Endothelial cell of umbilical vein (primary cell): ENCODE results near the gene MORC4. TPM values are rescaled to one million over a fixed set of nuclear protein-coding genes. Genes with fewer than 3 reads are reported as not detected.

ENCODE experiments used
- BruUV-seq: library from RNA; stranded (reverse); fragments of 400-500 nt; replicated peaks from 2 replicates; lab custom pipeline; 2021; lab: Mats Ljungman, UMichigan
- CTCF ChIA-PET: fragments of 300-600, 350-600 bp; sonication (Branson Sonifier 250); formaldehyde crosslinking; loops from one replicate; lab custom pipeline; 2021; ENCODE audit warnings: antibody characterized with exemption, inconsistent platforms; lab: Charles Lee
- POLR2A ChIA-PET: fragments of 300-600, 350-600 bp; sonication (Branson Sonifier 250); formaldehyde crosslinking; loops from one replicate; lab custom pipeline; 2021; ENCODE audit warnings: antibody characterized with exemption, inconsistent platforms; lab: Charles Lee
- DNase-seq: peaks from one replicate; pipeline ENCODE4 v3.0.0-alpha.2; 2011; ENCODE audit warnings: low read depth, low spot score
- FAIRE-seq: peaks from 2 replicates; lab custom pipeline; 2011; peaks lifted over from hg19 to GRCh38; lab: Jason Lieb, UNC
- H2AFZ ChIP-seq: 2 replicates; pipeline ENCODE4 v1.6.0; 2012; ENCODE audit warnings: low read depth, low read length, control low read depth, inconsistent platforms
- H3K27ac ChIP-seq: 2 replicates; pipeline ENCODE4 v1.5.1; 2011; ENCODE audit warnings: low read depth, mild to moderate bottlenecking, control low read depth, low read length, moderate library complexity; ENCODE audit not compliant: insufficient read depth
- H3K27me3 ChIP-seq, 2 experiments: 2 replicates each; pipeline versions ENCODE4 v1.6.0 to v1.6.1; 2011; ENCODE audit warnings: low read length in 2 of 2, mixed read lengths in 1 of 2; ENCODE audit not compliant: control insufficient read depth in 2 of 2, insufficient read depth in 2 of 2
- H3K36me3 ChIP-seq, 2 experiments: 2 replicates in 1 of 2; 3 replicates in 1 of 2; pipeline ENCODE4 v1.5.1; 2011; ENCODE audit warnings: low read length in 2 of 2, mild to moderate bottlenecking in 1 of 2, moderate library complexity in 1 of 2; ENCODE audit not compliant: control insufficient read depth in 2 of 2, insufficient read depth in 2 of 2; ENCODE audit errors: extremely low read depth in 1 of 2
- H3K4me1 ChIP-seq: 3 replicates; pipeline ENCODE4 v1.5.1; 2011; ENCODE audit warnings: mild to moderate bottlenecking, low read length; ENCODE audit not compliant: control insufficient read depth, insufficient read depth; ENCODE audit errors: extremely low read depth
- H3K4me2 ChIP-seq: 2 replicates; pipeline ENCODE4 v1.6.1; 2011; ENCODE audit warnings: low read length, control low read depth, mixed read lengths; ENCODE audit not compliant: insufficient read depth
- H3K4me3 ChIP-seq, 3 experiments: fragments of 200-600 bp in 1 of 3; sonication (generic), shearing (Covaris generic) in 1 of 3; replicated peaks in 1 of 3; 2 replicates each; pipeline ENCODE4 v1.5.1; 2011 to 2016; ENCODE audit warnings: control low read depth in 3 of 3, low read length in 3 of 3, mild to moderate bottlenecking in 2 of 3, inconsistent platforms in 1 of 3, low read depth in 1 of 3, moderate library complexity in 1 of 3; ENCODE audit not compliant: insufficient read depth in 1 of 3
- H3K79me2 ChIP-seq: 2 replicates; pipeline ENCODE4 v1.6.0; 2012; ENCODE audit warnings: low read length, inconsistent platforms; ENCODE audit not compliant: control insufficient read depth, insufficient read depth
- H3K9ac ChIP-seq: replicated peaks from 2 replicates; pipeline ENCODE3; 2011; ENCODE audit warnings: low read length, control low read depth; ENCODE audit not compliant: insufficient read depth; ENCODE audit errors: extremely low read depth
- H3K9me1 ChIP-seq: replicated peaks from 3 replicates; pipeline ENCODE4 v1.6.0; 2011; ENCODE audit warnings: mild to moderate bottlenecking, low read length; ENCODE audit not compliant: control insufficient read depth, insufficient read depth; ENCODE audit errors: extremely low read depth
- H3K9me3 ChIP-seq: replicated peaks from 2 replicates; pipeline ENCODE4 v1.5.1; 2012; ENCODE audit warnings: low read length, inconsistent platforms; ENCODE audit not compliant: control insufficient read depth, insufficient read depth
- H4K20me1 ChIP-seq: replicated peaks from 2 replicates; pipeline ENCODE3; 2011; ENCODE audit warnings: mild to moderate bottlenecking, low read length; ENCODE audit not compliant: control insufficient read depth, insufficient read depth; ENCODE audit errors: extremely low read depth
- CTCF ChIP-seq, 2 donors: IDR thresholded peaks; 1 replicate in 1 of 2; 2 replicates in 1 of 2; pipeline ENCODE4 v1.5.1; 2011; ENCODE audit warnings: low read length in 2 of 2, mild to moderate bottlenecking in 2 of 2, moderate library complexity in 2 of 2, control low read depth in 1 of 2, inconsistent platforms in 1 of 2, low read depth in 1 of 2; ENCODE audit not compliant: insufficient read depth in 1 of 2; ENCODE audit errors: extremely low read depth in 1 of 2
- EZH2 ChIP-seq: IDR thresholded peaks from 2 replicates; pipeline ENCODE4 v1.6.1; 2012; ENCODE audit warnings: borderline replicate concordance, low read depth, mild to moderate bottlenecking, moderate library complexity, low read length, inconsistent platforms; ENCODE audit not compliant: severe bottlenecking
- FOS ChIP-seq: IDR thresholded peaks from 2 replicates; pipeline ENCODE4 v1.6.1; 2011; ENCODE audit warnings: mild to moderate bottlenecking, low read length, moderate library complexity, borderline replicate concordance; ENCODE audit not compliant: insufficient read depth
- GATA2 ChIP-seq: IDR thresholded peaks from 2 replicates; pipeline ENCODE4 v1.7.0; 2011; ENCODE audit warnings: low read depth, mild to moderate bottlenecking, moderate library complexity, mixed read lengths, low read length; ENCODE audit not compliant: insufficient read length, insufficient read depth
- JUN ChIP-seq: IDR thresholded peaks from 2 replicates; pipeline ENCODE4 v1.6.1; 2011; ENCODE audit warnings: borderline replicate concordance, low read depth; ENCODE audit not compliant: insufficient read length, insufficient read depth
- POLR2AphosphoS5 ChIP-seq: IDR thresholded peaks from 2 replicates; pipeline ENCODE4 v1.6.1; 2012; ENCODE audit warnings: low read depth, mild to moderate bottlenecking, control low read depth, low read length, moderate library complexity; ENCODE audit not compliant: insufficient read depth
- dilution Hi-C: fragments of 300-500 bp; cut with MboI; formaldehyde crosslinking; loops from one replicate; pipeline ENCODE4 v1.15.0; 2019; ENCODE audit warnings: low sequenced_read_pairs; ENCODE audit not compliant: extremely low pct_ligation_motif_present
- intact Hi-C: fragments of 100-400 bp; cut with micrococcal nuclease; formaldehyde crosslinking; loops from one replicate; pipeline ENCODE4 v1.10.0; 2022
- polyA plus RNA-seq, 4 experiments: library from polyadenylated mRNA; depleted of rRNA in 3 of 4; stranded (reverse) in 3 of 4; unstranded in 1 of 4; fragments of >200 nt; gene quantifications; 2 replicates each; pipeline versions ENCODE4 v1.2.1 to v1.2.3, GENCODE V29; 2011 to 2012; ENCODE audit warnings: missing spikeins in 1 of 4
- total RNA-seq: library from RNA; stranded (reverse); gene quantifications from 2 replicates; pipeline ENCODE4 v1.2.3, GENCODE V29; 2021
- TF ChIP-seq, protein P1 (sequence below): IDR thresholded peaks from 2 replicates; pipeline ENCODE4 v1.6.1; 2011; ENCODE audit not compliant: insufficient read depth, insufficient read length

The MORC4 gene
- total and polyA plus RNA-seq, 2 donors (not counting 3 experiments of a cell fraction or from before 2014, with no cell fraction given): 4.3 to 12.0 TPM

DNA sequence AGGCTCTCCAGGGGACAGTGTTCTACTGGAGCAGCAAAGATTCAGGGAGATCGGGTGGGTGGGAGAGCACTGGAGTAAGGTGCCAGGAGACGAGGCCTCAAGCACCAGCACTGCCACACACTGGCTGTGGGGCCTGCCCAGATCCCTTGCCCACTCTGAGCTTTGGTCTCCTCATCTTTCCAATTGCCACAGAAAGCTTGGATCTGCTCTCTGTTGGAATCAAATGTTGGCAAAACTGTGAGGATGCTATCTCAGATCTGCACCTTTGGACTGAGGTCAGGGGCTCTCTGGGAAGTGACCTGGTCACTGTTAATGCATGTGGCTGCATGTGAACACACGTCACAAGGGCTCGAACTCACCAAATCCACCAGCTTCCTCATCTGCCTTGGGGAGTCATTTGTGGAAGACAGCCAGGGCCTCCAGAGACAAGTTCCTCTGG lies 98.2 kb downstream of the MORC4 start:
- Histone ChIP-seq H3K36me3 (no peaks in the 10 kb centered on the region), H3K9ac (no peak overlapping the region), H3K9me3 (no peaks in the 10 kb centered on the region), H4K20me1 (no peaks in the 10 kb centered on the region), H3K9me1 (no peaks in the 10 kb centered on the region), H3K27me3 (no peaks in the 10 kb centered on the region), H3K4me3 (no peak overlapping the region), H3K4me2 (no peak overlapping the region), H2AFZ (no peak overlapping the region), H3K4me1 (no peaks in the 10 kb centered on the region), H3K79me2 (no peaks in the 10 kb centered on the region), H3K27ac (no peak overlapping the region)
- TF ChIP-seq, protein P1, sequence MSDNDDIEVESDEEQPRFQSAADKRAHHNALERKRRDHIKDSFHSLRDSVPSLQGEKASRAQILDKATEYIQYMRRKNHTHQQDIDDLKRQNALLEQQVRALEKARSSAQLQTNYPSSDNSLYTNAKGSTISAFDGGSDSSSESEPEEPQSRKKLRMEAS: no peak
- no peak for TF ChIP-seq CTCF (IDR thresholded peaks at IDR 0.05; ENCODE audit: extremely low read depth in 1 of 2, insufficient read depth in 1 of 2, low read depth in 1 of 2, low read length in 2 of 2)
- no peak for TF ChIP-seq GATA2
- TF ChIP-seq FOS: no peak
- no peak for TF ChIP-seq JUN
- TF ChIP-seq EZH2: no peak
- no peak for TF ChIP-seq POLR2AphosphoS5
- ChIA-PET POLR2A (no interaction called here), CTCF (interaction anchor here (7.7 kb wide), 1 partner anchor 58 kb away, joined by 85 read pairs; no protein-coding TSS in a partner anchor)
- dilution Hi-C loops (no loop called here), intact Hi-C loops (no loop called here)
- FAIRE-seq: no peak
- DNase-seq: no peak
- no TSS peak for BruUV-seq
